Heart right ventricle (tissue), 16 donors: ENCODE results near the gene NT5C1B. TPM values are rescaled to one million over a fixed set of nuclear protein-coding genes. Genes with fewer than 3 reads are reported as not detected.

ENCODE experiments used
- ATAC-seq, 8 donors: fragments of 200-7000 bp; cut with Tn5 transposase; one replicate each; pipeline ENCODE4 v1.9.1; 2020; ENCODE audit warnings: mild to moderate bottlenecking in 8 of 8, moderate library complexity in 8 of 8, moderate number of reproducible peaks in 1 of 8
- DNase-seq, 2 donors: peaks; one replicate each; pipeline ENCODE4 v3.0.0-alpha.2; 2020
- H3K27ac ChIP-seq, 10 donors: fragments of 200-600 bp; sonication (generic) in 2 of 10; one replicate each; pipeline versions ENCODE4 v1.5.0 to v1.8.0; 2020 to 2022; ENCODE audit warnings: mild to moderate bottlenecking in 3 of 10
- H3K27me3 ChIP-seq, 7 donors: fragments of 200-600 bp; one replicate each; pipeline ENCODE4 v1.8.0; 2021 to 2022; ENCODE audit warnings: mild to moderate bottlenecking in 2 of 7
- H3K36me3 ChIP-seq, 9 donors: fragments of 200-600 bp; sonication (generic) in 1 of 9; one replicate each; pipeline versions ENCODE4 v1.5.0 to v1.8.0; 2020 to 2022; ENCODE audit warnings: mild to moderate bottlenecking in 2 of 9
- H3K4me1 ChIP-seq, 9 donors: fragments of 200-600 bp; sonication (generic) in 1 of 9; one replicate each; pipeline versions ENCODE4 v1.5.0 to v1.8.0; 2020 to 2022; ENCODE audit warnings: mild to moderate bottlenecking in 4 of 9
- H3K4me3 ChIP-seq, 10 donors: fragments of 200-600 bp; sonication (generic) in 2 of 10; one replicate each; pipeline versions ENCODE4 v1.5.0 to v1.8.0; 2020 to 2022; ENCODE audit warnings: mild to moderate bottlenecking in 7 of 10, moderate library complexity in 2 of 10
- H3K9me3 ChIP-seq, 11 donors: fragments of 200-600 bp in 10 of 11; sonication (generic) in 2 of 11; one replicate each; pipeline versions ENCODE4 v1.5.0 to v1.8.0; 2013 to 2022; ENCODE audit warnings: mild to moderate bottlenecking in 2 of 11, control low read depth in 1 of 11, moderate library complexity in 1 of 11
- CTCF ChIP-seq, 9 donors: fragments of 200-600 bp; sonication (generic) in 2 of 9; IDR thresholded peaks; one replicate each; pipeline versions ENCODE4 v1.5.0 to v1.8.0; 2021 to 2022; ENCODE audit warnings: antibody characterized with exemption in 9 of 9, mild to moderate bottlenecking in 5 of 9, moderate library complexity in 1 of 9
- WGBS, 2 donors: extraction: QIAGEN DNeasy Blood & Tissue Kit; methylation state at CpG; one replicate each; pipeline ENCODE4 v1.1.7; 2013; ENCODE audit warnings: inconsistent platforms in 1 of 2; 5-methylcytosine and 5-hydroxymethylcytosine counted together
- intact Hi-C, 10 donors: fragments of 100-400 bp; cut with DNase I; formaldehyde crosslinking; loops; one replicate each; pipeline versions ENCODE4 v1.11.1 to v1.14.2; 2022
- polyA plus RNA-seq, 2 donors: library from polyadenylated mRNA; stranded (reverse); fragments of 200-250 nt; gene quantifications; one replicate each; pipeline ENCODE4 v1.2.3, GENCODE V29; 2013
- total RNA-seq, 10 donors: library from RNA; stranded (reverse); fragmentation: NEBNext Ultra II Directional in 3 of 10; extraction: Animal tissue kit (Norgen Biotek cat#: 25700) in 3 of 10; gene quantifications; one replicate each; pipeline versions ENCODE4 v1.2.1 to v1.2.4, GENCODE V29; 2021 to 2023
- donor health status: Arrhythmogenic right ventricular cardiomyopathy.
- donor health status: ischemic (EF 13 %, LVEDD 7.1; RV severe dilation, severe dysfunction).
- donor health status: healthy with polysubstance abuse.
- donor health status: DM: no; HTN: yes; CAD: no.
- donor health status: DM: no; HTN: no; CAD: no.
- donor health status: ischemic (EF 25% LVEDD 6.9; RV normal size, moderate dysfunction).
- donor health status: ischemic (EF 25% LVEDD 5.7; RV mildly dilated, moderate dysfunction).
- donor health status: healthy.
- donor health status: DM: yes; HTN: yes; CAD: no.
- donor health status: Ischemic cardiomyopathy.
- donor health status: ischemic (EF 35%, LVEDD 5.7; RV mildly dilated, moderate dysfunction).
- donor health status: nonischemic (EF 11% LVEDD 7.7; RV severe dilation, severe dysfunction).
- donor health status: DM: yes; HTN: yes; CAD: no.
- donor health status: PGD.
- donor health status: ischemic (EF 29% LVEDD 5.4; RV normal size, mild dysfunction).
- donor health status: nonischemic (EF 23%, LVEDD 6.1; RV moderate dilation, normal function).

NT5C1B gene
- total and polyA plus RNA-seq, 12 donors = not detected

- ATAC-seq (peak in 1 of 8 donors; percentile 36), DNase-seq (no peak)
- no peak for TF ChIP-seq CTCF (IDR thresholded peaks at IDR 0.05)
- intact Hi-C loops = no loop called here
- no peak overlapping the region for H3K4me3 ChIP-seq
- peaks cover 0 to 31% (median 8%) of the 10 kb centered on the region in 9 donors for H3K36me3 ChIP-seq
- H3K27ac ChIP-seq = peak overlapping the region in 2 of 10 donors; percentile 7 to 15
- H3K4me1 ChIP-seq = peaks cover 3 to 55% (median 30%) of the 10 kb centered on the region in 9 donors
- H3K9me3 ChIP-seq = no peaks in the 10 kb centered on the region
- no peaks in the 10 kb centered on the region for H3K27me3 ChIP-seq
- WGBS, 2 donors = 57 to 63% methylated on average over 2 of the region's 2 CpGs
Observed at GRCh38 chr2:18550433-18550832, 38.9 kb downstream of the NT5C1B start.

GRCh38 chr2:18549083-18549482 is 40.3 kb downstream of the NT5C1B start:
- no peaks in the 10 kb centered on the region for H3K9me3 ChIP-seq
- ATAC-seq (no peak), DNase-seq (no peak)
- intact Hi-C loops = no loop called here
- H3K27ac ChIP-seq = no peak overlapping the region
- peaks cover 0 to 17% (median 0%) of the 10 kb centered on the region in 9 donors for H3K36me3 ChIP-seq
- H3K4me3 ChIP-seq = no peak overlapping the region
- no peak for TF ChIP-seq CTCF (IDR thresholded peaks at IDR 0.05)
- 84 to 88% methylated on average over 2 of the region's 2 CpGs for WGBS, 2 donors
- no peaks in the 10 kb centered on the region for H3K27me3 ChIP-seq
- peaks cover 3 to 48% (median 27%) of the 10 kb centered on the region in 9 donors for H3K4me1 ChIP-seq

GRCh38 chr2:18548621-18549020 is 40.7 kb downstream of the NT5C1B start:
- H3K27ac ChIP-seq = no peak overlapping the region
- peaks cover 0 to 13% (median 0%) of the 10 kb centered on the region in 9 donors for H3K36me3 ChIP-seq
- peaks cover 3 to 43% (median 23%) of the 10 kb centered on the region in 9 donors for H3K4me1 ChIP-seq
- no peak for ATAC-seq
- intact Hi-C loops = no loop called here
- TF ChIP-seq CTCF (IDR thresholded peaks at IDR 0.05) = no peak
- H3K4me3 ChIP-seq = no peak overlapping the region
- DNase-seq = no peak
- H3K9me3 ChIP-seq = no peaks in the 10 kb centered on the region
- no peaks in the 10 kb centered on the region for H3K27me3 ChIP-seq
- WGBS, 2 donors = 75 to 76% methylated on average over 1 of the region's 1 CpG

- 51 to 74% methylated on average over 2 of the region's 2 CpGs for WGBS, 2 donors
- no peaks in the 10 kb centered on the region for H3K9me3 ChIP-seq
- intact Hi-C loops = no loop called here
- DNase-seq (no peak), ATAC-seq (peak in 1 of 8 donors; percentile 30)
- peaks cover 0 to 38% (median 8%) of the 10 kb centered on the region in 9 donors for H3K4me1 ChIP-seq
- no peaks in the 10 kb centered on the region for H3K27me3 ChIP-seq
- peaks cover 0 to 6% (median 0%) of the 10 kb centered on the region in 9 donors for H3K36me3 ChIP-seq
- H3K4me3 ChIP-seq = no peak overlapping the region
- no peak for TF ChIP-seq CTCF (IDR thresholded peaks at IDR 0.05)
- no peak overlapping the region for H3K27ac ChIP-seq
Observed at GRCh38 chr2:18546567-18546966, 42.8 kb downstream of the NT5C1B start.
